ENCODE results near the gene RAVER1. TPM values are rescaled to one million over a fixed set of nuclear protein-coding genes. Genes with fewer than 3 reads are reported as not detected.

The RAVER1 gene
- total and polyA plus RNA-seq, 2 donors = 8.5 to 27.0 TPM

DNA sequence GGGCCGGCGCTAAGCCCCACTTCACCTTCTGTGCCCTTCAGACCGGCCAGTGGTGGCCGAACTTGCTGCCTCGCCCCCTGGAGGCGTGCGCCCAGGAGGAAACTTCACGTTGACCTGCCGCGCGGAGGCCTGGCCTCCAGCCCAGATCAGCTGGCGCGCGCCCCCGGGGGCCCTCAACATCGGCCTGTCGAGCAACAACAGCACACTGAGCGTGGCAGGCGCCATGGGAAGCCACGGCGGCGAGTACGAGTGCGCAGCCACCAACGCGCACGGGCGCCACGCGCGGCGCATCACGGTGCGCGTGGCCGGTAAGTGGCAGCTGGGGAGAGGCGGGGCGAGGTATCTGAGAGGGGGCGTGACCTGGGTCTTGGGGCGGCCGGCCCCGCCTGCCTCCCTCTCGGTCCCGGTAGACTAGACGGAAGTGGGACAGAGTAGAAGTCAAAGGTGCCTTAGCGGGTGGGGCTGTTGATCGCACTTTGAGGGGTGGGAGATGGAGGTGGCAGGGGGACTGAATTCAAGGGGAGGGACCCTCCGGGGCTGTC lies 38.0 kb downstream of the RAVER1 start:
- 2% methylated on average over 48 of the region's 48 CpGs for WGBS
- Histone ChIP-seq H3K4me1 (ENCODE audit: insufficient read depth) (no peaks in the 10 kb centered on the region), H3K27ac (ENCODE audit: low read depth) (no peak overlapping the region), H3K36me3 (ENCODE audit: insufficient read depth) (no peaks in the 10 kb centered on the region), H3K4me3 (ENCODE audit: low read depth, low read length) (peak overlapping the region; percentile 19)
- DNase-seq (ENCODE audit: extremely low spot score) = no peak

DNA sequence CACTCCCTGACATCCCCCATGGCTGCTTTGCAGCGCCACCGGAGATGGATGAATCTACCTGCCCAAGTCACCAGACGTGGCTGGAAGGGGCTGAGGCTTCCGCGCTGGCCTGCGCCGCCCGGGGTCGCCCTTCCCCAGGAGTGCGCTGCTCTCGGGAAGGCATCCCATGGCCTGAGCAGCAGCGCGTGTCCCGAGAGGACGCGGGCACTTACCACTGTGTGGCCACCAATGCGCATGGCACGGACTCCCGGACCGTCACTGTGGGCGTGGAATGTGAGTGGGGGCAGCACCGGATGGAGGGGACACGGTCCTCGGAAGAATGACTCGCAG lies 39.0 kb downstream of the RAVER1 start:
- H3K36me3 ChIP-seq (ENCODE audit: insufficient read depth) = no peaks in the 10 kb centered on the region
- H3K4me3 ChIP-seq (ENCODE audit: low read depth, low read length) = no peak overlapping the region
- H3K27ac ChIP-seq (ENCODE audit: low read depth) = no peak overlapping the region
- peaks cover 3% of the 10 kb centered on the region for H3K4me1 ChIP-seq (ENCODE audit: insufficient read depth)
- no peak for DNase-seq (ENCODE audit: extremely low spot score)
- WGBS = 12% methylated on average over 25 of the region's 25 CpGs

DNA sequence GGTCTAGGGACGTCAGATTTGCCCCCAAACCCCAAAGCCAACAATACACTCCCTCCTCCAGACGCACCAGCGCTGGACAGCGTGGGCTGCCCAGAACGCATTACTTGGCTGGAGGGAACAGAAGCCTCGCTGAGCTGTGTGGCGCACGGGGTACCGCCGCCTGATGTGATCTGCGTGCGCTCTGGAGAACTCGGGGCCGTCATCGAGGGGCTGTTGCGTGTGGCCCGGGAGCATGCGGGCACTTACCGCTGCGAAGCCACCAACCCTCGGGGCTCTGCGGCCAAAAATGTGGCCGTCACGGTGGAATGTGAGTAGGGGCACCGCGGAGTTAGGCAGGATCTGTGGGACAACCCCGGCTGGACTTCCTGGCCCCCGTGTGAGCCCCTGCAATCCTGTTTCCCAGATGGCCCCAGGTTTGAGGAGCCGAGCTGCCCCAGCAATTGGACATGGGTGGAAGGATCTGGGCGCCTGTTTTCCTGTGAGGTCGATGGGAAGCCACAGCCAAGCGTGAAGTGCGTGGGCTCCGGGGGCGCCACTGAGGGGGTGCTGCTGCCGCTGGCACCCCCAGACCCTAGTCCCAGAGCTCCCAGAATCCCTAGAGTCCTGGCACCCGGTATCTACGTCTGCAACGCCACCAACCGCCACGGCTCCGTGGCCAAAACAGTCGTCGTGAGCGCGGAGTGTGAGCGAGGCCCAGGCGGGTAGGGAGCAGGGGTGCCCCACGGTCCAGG lies 39.5 kb downstream of the RAVER1 start:
- Histone ChIP-seq H3K27ac (ENCODE audit: low read depth) (no peak overlapping the region), H3K36me3 (ENCODE audit: insufficient read depth) (no peaks in the 10 kb centered on the region), H3K4me3 (ENCODE audit: low read depth, low read length) (no peak overlapping the region), H3K4me1 (ENCODE audit: insufficient read depth) (peaks cover 4% of the 10 kb centered on the region)
- 17% methylated on average over 49 of the region's 49 CpGs for WGBS
- DNase-seq (ENCODE audit: extremely low spot score) = no peak

DNA sequence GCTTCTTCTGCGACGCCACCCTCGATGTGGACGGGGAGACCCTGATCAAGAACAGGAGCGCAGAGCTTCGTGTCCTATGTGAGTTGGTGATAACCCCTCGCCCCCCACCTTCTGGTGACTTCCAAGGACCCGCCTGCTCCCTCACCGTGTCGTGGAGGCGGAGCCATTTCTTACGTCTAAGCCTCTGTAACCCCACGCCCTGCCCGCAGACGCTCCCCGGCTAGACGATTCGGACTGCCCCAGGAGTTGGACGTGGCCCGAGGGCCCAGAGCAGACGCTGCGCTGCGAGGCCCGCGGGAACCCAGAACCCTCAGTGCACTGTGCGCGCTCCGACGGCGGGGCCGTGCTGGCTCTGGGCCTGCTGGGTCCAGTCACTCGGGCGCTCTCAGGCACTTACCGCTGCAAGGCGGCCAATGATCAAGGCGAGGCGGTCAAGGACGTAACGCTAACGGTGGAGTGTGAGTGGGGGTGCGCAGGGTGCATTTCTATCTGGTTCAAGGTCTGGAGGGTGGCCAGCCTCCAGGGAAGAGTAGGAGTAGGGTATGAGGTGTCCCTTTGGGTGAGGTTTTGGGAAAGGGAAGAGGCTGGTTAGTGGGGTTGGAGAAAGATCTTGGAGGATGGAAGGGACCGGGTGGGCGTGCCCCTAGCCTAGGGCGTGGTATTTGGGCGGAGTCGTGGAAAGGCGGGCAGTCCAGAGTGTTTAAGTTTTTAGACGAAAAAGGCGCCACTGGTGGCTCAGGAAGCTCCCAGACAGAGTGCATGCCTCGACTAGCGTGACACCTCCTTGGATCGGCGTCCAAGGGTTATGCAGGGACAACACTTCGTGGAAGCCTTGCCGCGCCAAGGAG lies 40.3 kb downstream of the RAVER1 start:
- WGBS = 15% methylated on average over 56 of the region's 56 CpGs
- Histone ChIP-seq H3K4me3 (ENCODE audit: low read depth, low read length) (no peak overlapping the region), H3K27ac (ENCODE audit: low read depth) (no peak overlapping the region), H3K4me1 (ENCODE audit: insufficient read depth) (peaks cover 4% of the 10 kb centered on the region), H3K36me3 (ENCODE audit: insufficient read depth) (no peaks in the 10 kb centered on the region)
- no peak for DNase-seq (ENCODE audit: extremely low spot score)

DNA sequence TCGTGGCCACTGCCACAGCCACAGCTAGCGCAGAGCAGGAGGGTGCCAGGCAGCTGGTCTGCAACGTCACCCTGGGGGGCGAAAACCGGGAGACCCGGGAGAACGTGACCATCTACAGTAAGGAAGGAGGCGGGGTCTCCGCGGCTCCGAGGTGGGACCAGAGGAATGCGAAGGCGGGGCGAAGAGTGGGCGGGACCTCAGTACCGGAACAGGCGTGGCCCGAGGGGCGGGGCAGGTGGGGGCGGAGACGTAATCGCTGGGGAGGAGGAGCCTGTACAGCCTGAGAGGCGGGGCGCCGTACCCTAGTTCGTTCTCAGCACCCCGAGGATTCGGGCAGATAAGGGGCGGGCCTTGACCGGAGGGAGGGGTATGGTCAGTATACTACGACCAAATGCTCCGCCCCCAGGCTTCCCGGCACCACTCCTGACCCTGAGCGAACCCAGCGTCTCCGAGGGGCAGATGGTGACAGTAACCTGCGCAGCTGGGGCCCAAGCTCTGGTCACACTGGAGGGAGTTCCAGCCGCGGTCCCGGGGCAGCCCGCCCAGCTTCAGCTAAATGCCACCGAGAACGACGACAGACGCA lies 41.0 kb downstream of the RAVER1 start:
- no peak for DNase-seq (ENCODE audit: extremely low spot score)
- 1% methylated on average over 45 of the region's 45 CpGs for WGBS
- Histone ChIP-seq H3K27ac (ENCODE audit: low read depth) (no peak overlapping the region), H3K4me3 (ENCODE audit: low read depth, low read length) (peak overlapping the region; percentile 11), H3K36me3 (ENCODE audit: insufficient read depth) (no peaks in the 10 kb centered on the region), H3K4me1 (ENCODE audit: insufficient read depth) (peaks cover 4% of the 10 kb centered on the region)

DNA sequence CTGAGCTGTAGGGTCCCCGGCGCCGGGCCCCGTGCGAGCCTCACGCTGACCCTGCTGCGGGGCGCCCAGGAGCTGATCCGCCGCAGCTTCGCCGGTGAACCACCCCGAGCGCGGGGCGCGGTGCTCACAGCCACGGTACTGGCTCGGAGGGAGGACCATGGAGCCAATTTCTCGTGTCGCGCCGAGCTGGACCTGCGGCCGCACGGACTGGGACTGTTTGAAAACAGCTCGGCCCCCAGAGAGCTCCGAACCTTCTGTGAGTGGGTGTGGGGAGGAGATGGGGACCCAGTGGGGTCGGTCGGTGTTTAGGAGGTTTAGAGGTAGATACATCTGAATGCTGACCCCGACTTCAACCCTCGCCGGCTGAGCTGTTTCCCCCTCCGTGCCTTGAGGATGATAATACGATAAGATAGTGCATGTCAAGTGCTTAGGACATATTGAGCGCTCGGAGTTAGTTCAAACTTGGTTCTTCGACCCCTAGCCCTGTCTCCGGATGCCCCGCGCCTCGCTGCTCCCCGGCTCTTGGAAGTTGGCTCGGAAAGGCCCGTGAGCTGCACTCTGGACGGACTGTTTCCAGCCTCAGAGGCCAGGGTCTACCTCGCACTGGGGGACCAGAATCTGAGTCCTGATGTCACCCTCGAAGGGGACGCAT lies 41.6 kb downstream of the RAVER1 start:
- no peak for DNase-seq (ENCODE audit: extremely low spot score)
- H3K4me1 ChIP-seq (ENCODE audit: insufficient read depth) = peaks cover 4% of the 10 kb centered on the region
- no peaks in the 10 kb centered on the region for H3K36me3 ChIP-seq (ENCODE audit: insufficient read depth)
- H3K27ac ChIP-seq (ENCODE audit: low read depth) = no peak overlapping the region
- peak overlapping the region; percentile 30 for H3K4me3 ChIP-seq (ENCODE audit: low read depth, low read length)
- WGBS = 2% methylated on average over 49 of the region's 49 CpGs

DNA sequence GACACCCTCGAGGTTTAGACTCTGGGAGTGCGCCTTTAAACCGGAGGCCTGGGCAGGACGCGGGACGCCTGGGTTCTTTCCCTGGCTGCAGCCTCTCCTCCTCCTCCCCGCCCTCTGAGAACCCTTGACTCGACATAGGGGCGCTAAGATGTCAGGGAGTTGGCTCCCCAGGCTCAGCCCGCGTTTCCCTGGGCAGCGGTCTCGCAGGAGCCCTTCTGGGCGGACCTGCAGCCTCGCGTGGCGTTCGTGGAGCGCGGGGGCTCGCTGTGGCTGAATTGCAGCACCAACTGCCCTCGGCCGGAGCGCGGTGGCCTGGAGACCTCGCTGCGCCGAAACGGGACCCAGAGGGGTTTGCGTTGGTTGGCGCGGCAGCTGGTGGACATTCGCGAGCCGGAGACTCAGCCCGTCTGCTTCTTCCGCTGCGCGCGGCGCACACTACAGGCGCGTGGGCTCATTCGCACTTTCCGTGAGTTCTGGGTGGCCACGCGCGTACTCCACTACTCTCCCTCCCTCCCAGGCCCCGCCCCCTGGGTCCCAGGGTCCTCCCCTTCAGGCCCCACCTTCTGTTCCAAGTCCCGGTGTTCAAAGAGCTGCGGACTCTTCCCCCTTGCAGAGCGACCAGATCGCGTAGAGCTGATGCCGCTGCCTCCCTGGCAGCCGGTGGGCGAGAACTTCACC lies 42.3 kb downstream of the RAVER1 start:
- Histone ChIP-seq H3K4me3 (ENCODE audit: low read depth, low read length) (peak overlapping the region; percentile 30), H3K27ac (ENCODE audit: low read depth) (no peak overlapping the region), H3K4me1 (ENCODE audit: insufficient read depth) (peaks cover 4% of the 10 kb centered on the region), H3K36me3 (ENCODE audit: insufficient read depth) (no peaks in the 10 kb centered on the region)
- WGBS = under 1% methylated on average over 57 of the region's 57 CpGs
- DNase-seq (ENCODE audit: extremely low spot score) = no peak

DNA sequence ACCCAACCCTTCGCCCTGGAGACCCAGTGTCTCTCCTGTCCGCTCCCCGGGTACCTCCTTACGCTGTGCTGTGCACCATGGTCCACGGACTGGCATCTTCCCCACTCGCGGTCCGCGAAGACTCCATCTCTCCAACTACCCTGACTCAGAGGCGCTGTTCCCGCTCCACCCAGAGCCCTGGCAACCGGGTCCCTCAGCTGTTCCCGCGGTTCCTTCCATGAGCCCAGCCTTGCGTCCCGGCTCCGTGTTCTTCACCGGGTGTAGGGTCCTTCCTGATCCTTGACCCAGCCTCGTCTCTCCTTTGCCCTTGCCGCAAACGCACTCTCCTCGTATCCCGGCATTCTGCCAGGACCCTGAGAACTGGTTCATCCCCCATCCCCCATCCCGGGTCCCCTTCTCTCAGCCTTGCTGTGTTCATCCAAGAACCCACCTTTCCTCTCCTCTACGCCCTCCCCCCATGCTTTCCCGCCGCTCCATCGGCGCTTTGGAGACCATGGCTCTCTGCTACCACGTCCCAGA lies 42.9 kb downstream of the RAVER1 start:
- Histone ChIP-seq H3K36me3 (ENCODE audit: insufficient read depth) (no peaks in the 10 kb centered on the region), H3K4me1 (ENCODE audit: insufficient read depth) (peaks cover 4% of the 10 kb centered on the region), H3K4me3 (ENCODE audit: low read depth, low read length) (peak overlapping the region; percentile 29), H3K27ac (ENCODE audit: low read depth) (no peak overlapping the region)
- no peak for DNase-seq (ENCODE audit: extremely low spot score)
- WGBS = 2% methylated on average over 30 of the region's 30 CpGs

DNA sequence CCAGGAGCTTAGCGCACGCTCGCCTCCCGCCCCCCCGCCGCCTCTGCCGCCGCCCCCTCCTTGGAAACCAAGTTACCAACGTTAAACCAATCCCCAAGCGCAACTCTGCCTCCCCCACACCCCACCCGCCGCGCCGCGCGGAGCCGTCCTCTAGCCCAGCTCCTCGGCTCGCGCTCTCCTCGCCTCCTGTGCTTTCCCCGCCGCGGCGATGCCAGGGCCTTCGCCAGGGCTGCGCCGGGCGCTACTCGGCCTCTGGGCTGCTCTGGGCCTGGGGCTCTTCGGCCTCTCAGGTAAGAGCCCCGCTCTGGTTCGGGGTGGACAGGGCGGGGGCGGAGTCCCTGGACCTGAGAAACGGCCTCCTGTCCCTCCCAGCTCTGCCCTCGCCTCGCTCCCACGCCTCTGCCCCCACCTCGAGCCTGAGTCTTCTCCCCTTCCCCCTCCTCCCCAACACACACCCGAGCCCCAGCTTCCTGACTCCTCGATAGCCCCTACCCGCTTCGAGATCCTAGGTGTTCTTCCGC lies 43.4 kb downstream of the RAVER1 start, which contains the start of gene ICAM5:
TSS of gene ICAM5 (plus strand) at position 117 of the 521 bp plus-strand sequence. CDS start at position 209, 92 bp downstream.
- no peak for DNase-seq (ENCODE audit: extremely low spot score)
- no peaks in the 10 kb centered on the region for H3K36me3 ChIP-seq (ENCODE audit: insufficient read depth)
- H3K27ac ChIP-seq (ENCODE audit: low read depth) = no peak within 1 kb of the TSS
- WGBS = 1% methylated on average over 45 of the region's 45 CpGs
- H3K4me1 ChIP-seq (ENCODE audit: insufficient read depth) = peaks cover 4% of the 10 kb centered on the region
- peak within 1 kb of the TSS; percentile 30 for H3K4me3 ChIP-seq (ENCODE audit: low read depth, low read length)

DNA sequence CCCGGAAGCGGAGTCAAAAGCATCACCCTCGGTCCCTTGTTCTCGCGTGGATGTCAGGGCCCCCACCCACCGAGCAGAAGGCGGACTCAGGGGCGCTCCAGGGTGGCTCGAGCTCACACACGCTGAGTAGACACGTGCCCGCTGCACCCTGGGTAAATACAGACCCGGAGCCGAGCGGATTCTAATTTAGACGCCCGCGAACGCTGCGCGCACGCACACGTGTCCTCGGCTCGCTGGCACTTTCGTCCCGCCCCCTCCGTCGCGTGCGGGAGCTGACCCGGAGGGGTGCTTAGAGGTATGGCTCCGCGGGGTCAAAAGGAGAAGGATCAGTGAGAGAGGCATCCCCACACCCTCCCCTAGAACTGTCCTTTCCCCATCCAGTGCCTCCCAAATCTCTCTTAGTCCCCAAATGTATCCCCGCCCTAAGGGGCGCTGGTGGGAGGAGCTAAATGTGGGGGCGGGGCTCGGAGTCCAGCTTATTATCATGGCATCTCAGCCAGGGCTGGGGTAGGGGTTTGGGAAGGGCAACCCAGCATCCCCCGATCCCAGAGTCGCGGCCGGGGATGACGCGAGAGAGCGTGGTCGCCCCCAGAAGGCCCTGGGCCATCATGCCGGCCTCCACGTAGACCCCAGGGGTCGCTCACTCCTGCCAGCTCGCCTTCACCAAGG lies 44.0 kb downstream of the RAVER1 start:
- H3K4me3 ChIP-seq (ENCODE audit: low read depth, low read length) = peak overlapping the region; percentile 29
- H3K36me3 ChIP-seq (ENCODE audit: insufficient read depth) = no peaks in the 10 kb centered on the region
- no peak overlapping the region for H3K27ac ChIP-seq (ENCODE audit: low read depth)
- no peak for DNase-seq (ENCODE audit: extremely low spot score)
- WGBS = under 1% methylated on average over 50 of the region's 50 CpGs
- peaks cover 4% of the 10 kb centered on the region for H3K4me1 ChIP-seq (ENCODE audit: insufficient read depth)

DNA sequence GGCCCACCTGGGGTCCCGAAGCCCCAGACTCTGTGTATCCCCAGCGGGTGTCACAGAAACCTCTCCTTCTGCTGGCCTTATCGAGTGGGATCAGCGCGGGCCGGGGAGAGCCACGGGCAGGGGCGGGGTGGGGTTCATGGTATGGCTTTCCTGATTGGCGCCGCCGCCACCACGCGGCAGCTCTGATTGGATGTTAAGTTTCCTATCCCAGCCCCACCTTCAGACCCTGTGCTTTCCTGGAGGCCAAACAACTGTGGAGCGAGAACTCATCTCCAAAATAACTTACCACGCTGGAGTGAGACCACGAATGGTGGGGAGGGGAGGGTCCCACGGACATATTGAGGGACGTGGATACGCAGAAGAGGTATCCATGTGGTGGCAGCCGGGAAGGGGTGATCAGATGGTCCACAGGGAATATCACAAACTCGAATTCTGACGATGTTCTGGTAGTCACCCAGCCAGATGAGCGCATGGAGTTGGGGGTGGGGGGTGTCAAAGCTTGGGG lies 44.6 kb downstream of the RAVER1 start:
- Histone ChIP-seq H3K36me3 (ENCODE audit: insufficient read depth) (no peaks in the 10 kb centered on the region), H3K27ac (ENCODE audit: low read depth) (no peak overlapping the region), H3K4me3 (ENCODE audit: low read depth, low read length) (no peak overlapping the region), H3K4me1 (ENCODE audit: insufficient read depth) (peaks cover 4% of the 10 kb centered on the region)
- DNase-seq (ENCODE audit: extremely low spot score) = no peak
- WGBS = 3% methylated on average over 23 of the region's 23 CpGs
